HepG2 (cell line): ENCODE measurements around the gene NIFK.

ENCODE experiments used
- CEBPB ChIP-seq: IDR thresholded peaks from 2 replicates; pipeline ENCODE4 v1.6.1; 2011; ENCODE audit warnings: low read depth, low read length, improper control_type of control experiment, borderline replicate concordance
- TP53 ChIP-seq: sonication (generic); formaldehyde crosslinking; conservative IDR thresholded peaks from 2 replicates; pipeline ENCODE4 v1.4.0; 2020; ENCODE audit warnings: missing genetic modification reagents

GRCh38 chr2:121774235-121774634, 37.6 kb upstream of the NIFK start:
- TF ChIP-seq TP53 (CRISPR knock-in tag) = no peak
- no peak for TF ChIP-seq CEBPB
